GM08714 (cell line): Measurements from ENCODE around the gene C20orf96.
"Not testable (repeated sequence)": the region's sequence is repeated elsewhere in the genome, so short reads cannot be mapped to it uniquely, and the experiment has no call there.

Experiments
- H3K4me3 ChIP-seq: fragments of 200-500 bp; sonication (Bioruptor generic); 2 replicates; pipeline ENCODE4 v1.5.1; 2014; ENCODE audit warnings: mild to moderate bottlenecking, low read length, inconsistent platforms
- ZNF274 ChIP-seq: IDR thresholded peaks from 2 replicates; pipeline ENCODE4 v1.6.1; 2012; ENCODE audit warnings: mild to moderate bottlenecking, low read depth, low read length

C20orf96 gene, protein sequence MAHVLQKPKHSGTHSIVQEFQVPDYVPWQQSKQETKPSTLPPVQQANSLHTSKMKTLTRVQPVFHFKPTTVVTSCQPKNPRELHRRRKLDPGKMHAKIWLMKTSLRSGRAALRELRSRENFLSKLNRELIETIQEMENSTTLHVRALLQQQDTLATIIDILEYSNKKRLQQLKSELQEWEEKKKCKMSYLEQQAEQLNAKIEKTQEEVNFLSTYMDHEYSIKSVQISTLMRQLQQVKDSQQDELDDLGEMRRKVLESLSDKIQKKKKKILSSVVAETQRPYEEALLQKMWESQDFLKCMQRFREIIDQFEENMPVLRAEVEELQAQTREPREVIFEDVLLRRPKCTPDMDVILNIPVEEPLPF

DNA sequence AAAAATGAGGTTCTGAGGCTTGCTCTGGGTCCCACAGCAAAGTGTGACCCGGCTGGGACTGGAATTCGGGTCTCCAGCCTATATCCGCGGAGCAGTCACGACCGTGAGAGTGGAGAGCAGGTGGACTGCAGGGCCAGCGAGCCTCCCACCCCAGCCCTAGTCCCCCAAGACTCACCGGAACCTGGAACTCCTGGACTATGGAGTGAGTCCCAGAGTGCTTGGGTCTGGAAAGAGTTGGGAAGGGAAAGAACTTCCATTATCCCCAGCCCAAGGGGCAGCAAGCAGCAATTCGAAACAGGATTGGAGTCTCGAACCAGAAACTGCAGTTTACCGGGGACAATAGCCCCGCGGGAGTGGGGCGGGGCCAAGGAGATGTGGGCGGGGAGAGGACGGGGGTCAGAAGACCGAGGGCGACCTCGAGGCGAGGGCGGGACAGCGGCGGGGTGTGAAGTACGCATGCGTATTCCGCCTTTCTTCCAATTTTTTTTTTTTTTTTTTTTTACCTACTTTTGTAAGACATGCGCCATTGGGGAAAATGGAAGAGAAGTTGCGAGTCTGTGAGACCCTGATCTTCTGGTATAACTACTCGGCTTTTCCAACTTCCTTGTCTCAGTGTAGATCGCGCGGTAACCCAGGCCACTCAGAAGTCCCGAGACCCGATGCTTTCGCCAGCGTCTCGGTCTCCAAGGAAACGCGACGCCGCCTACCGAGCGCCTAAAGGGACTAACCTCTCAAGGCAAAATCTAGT, at the start of gene C20orf96:
Gene C20orf96, minus strand, starts transcription at position 667 of the 748 bp plus-strand sequence. Its CDS starts 140 bp downstream, at position 527.
- H3K4me3 ChIP-seq: peak within 1 kb of the TSS; percentile 89
- TF ChIP-seq ZNF274: no peak

DNA sequence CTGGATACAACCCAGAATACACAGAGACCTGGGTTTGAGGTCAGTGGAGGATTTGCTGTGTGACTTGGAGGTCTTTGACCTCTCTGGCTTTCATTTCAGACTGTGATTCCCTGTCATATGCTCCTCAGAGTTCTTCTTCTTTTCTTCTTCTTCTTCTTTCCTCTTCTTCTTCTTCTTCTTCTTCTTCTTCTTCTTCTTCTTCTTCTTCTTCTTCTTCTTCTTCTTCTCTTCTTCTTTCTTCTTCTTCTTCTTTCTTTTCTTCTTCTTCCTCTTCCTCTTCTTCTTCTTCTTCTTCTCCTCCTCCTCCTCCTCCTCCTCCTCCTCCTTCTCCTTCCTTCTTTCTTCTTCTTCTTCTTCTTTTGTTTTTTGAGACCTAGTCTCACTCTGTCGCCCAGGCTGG, 45.5 kb upstream of the C20orf96 start:
- H3K4me3 ChIP-seq: not testable (repeated sequence)

DNA sequence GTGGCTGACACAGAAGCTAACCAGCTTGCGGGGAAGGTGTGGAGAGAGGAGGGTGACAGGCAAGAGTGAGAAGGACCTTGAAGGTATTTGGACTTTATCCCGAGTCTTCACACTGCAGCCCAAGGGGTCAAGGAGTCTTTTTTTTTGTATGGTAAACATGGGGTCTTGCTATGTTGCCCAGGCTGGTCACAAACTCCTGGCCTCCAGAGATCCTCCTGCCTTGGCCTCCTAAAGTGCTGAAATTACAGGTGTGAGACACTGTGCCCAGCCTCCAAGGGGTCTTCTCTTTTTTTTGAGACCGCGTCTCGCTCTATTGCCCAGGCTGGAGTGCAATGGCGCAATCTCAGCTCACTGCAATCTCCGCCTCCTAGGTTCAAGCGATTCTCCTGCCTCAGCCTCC, 44.0 kb upstream of the C20orf96 start:
- H3K4me3 ChIP-seq: no peak overlapping the region
- TF ChIP-seq ZNF274: no peak

DNA sequence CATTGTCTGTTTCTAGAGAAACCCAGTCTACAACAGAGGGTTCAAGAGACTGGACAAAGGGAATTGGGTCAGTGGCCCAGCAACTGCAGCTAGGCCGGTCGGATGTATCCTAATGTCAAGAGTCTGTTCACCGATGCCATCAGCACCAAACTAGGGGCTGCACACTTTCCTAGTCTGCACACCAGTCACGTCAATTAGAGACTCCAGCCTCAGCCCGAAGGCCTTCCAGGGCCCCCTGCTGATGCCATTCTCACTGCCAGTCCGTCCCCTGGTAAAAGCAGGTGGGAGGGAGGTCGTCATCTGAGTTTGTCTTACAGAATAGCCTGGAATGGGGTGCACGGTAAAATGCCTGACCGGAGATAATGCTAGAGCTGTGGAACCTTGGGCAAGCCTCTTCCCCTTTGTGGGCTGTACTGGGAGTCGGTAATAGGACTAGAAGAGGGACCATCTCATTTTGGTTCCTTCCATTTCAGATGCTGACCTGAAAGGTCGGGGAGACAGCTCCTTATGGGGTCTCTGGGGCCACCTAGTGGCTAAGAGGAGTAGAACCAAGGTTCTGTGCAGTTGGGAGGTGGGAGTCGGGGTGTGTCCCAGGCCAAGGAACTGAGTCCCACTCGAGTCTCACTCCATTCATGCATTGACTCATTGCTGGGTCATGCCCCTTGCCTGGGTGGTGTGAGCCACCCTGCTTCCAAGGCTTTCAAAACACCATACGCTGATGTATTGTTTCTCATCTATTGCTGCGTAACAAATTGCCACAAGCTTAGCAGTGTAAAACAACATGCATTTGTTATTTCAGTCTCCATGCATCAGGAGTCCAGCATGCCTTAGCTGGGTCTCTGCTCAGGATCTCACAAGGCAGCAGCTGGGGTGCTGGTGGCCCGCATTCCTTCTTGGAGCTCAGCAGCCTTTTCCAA, 39.9 kb upstream of the C20orf96 start:
- no peak overlapping the region for H3K4me3 ChIP-seq

DNA sequence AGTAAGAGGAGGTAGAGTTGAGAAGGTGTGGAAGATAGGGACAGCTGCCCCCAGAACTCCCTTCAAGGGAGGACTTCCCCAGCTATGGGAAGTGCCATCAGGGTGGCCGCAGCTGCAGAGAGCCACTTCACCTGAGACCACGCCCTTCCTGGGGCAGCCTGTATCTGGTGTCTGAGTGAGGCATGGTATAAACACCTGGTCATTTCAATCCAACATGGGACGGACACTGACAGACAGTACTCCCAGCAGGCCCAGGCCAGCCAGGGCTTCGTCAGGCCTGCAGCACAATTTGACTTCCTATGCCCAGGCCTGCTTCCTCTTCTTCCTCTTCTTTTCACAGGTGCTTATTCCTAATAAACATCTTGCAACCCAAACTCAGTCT, 39.3 kb upstream of the C20orf96 start:
- H3K4me3 ChIP-seq: no peak overlapping the region
- TF ChIP-seq ZNF274: no peak

More for the DNA sequence above, 39.9 kb upstream of the C20orf96 start:
- TF ChIP-seq ZNF274: no peak

DNA sequence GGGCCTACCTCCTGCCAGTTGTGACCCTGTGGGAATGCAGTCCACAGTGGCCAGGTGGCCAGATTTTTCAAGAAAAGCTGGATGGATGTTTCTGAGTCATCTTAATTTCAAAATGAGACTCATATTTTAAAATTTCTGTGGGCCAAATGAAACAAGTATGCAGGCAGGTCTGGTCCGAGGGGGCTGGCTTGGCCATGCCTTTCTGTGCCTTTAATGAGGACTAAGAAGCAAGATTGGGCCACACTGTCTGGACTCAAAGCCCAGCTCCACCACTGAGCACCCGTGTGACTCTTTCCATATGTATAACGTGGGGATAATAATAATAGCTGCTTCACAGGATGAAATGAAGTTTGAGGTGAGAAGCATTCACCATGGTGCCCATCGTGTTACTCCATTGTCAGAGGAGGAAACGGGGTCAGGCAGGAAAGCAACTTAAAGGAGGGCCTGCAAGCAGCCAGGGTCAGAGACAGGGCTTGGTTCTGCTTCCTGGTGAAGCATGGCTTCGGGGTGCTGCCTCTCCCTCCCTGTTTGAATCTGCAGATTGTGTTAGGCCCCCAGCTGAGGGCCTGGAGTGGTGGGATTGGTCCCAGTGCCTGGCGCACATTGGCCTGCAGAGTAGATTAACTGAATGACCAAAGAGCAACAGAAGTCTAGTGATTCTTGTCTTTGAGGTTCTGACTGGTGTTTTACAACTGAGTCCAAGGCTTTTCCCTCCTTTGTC, 38.6 kb upstream of the C20orf96 start:
- TF ChIP-seq ZNF274: no peak
- no peak overlapping the region for H3K4me3 ChIP-seq

DNA sequence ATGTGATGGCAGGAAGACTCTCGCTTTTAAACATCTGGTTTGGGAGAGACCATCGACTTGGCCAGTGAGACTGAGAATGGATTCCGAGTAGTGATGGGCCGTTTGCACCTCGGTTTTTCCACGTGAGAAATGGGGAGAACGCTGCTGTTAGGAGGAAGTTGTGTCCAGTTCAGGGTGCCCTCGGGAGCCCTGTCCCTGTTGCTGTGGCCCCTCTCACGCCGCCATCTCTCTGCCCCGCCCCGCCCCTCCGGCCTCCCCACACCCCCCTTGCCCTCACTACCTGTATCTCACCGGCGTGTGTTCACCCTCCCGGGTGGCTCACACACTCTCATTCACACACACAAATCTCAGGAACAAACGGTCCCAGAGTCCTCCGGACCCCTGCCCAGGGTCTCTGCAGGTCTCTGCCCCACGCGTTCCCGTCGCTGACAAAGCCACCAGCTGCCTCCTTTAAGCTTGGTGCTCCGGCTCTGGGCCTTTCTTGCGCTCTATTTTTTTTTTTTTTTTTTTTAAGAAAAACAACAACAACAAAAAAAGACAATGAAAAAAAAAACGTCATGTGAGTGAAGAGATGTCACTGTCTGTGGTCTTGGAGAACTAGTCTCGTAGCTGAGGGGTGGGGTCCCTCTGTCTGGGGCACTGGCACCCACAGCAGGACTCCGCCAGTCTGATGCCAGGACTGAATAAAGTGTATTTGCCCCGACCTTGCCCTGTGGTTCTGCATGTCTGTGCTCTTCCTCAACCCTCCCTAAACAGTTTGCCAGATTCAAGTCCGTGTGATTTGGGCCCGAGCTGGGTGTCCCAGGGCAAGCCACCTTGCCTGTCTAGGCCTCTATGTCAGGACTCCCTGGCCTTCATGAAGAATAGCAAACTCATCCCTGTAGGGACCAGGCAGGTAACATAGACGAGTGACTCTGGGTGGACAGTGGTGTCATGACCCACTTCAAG, 37.8 kb upstream of the C20orf96 start:
- no peak for TF ChIP-seq ZNF274
- peak overlapping the region; percentile 46; the same call in 1 of the 2 replicates for H3K4me3 ChIP-seq

DNA sequence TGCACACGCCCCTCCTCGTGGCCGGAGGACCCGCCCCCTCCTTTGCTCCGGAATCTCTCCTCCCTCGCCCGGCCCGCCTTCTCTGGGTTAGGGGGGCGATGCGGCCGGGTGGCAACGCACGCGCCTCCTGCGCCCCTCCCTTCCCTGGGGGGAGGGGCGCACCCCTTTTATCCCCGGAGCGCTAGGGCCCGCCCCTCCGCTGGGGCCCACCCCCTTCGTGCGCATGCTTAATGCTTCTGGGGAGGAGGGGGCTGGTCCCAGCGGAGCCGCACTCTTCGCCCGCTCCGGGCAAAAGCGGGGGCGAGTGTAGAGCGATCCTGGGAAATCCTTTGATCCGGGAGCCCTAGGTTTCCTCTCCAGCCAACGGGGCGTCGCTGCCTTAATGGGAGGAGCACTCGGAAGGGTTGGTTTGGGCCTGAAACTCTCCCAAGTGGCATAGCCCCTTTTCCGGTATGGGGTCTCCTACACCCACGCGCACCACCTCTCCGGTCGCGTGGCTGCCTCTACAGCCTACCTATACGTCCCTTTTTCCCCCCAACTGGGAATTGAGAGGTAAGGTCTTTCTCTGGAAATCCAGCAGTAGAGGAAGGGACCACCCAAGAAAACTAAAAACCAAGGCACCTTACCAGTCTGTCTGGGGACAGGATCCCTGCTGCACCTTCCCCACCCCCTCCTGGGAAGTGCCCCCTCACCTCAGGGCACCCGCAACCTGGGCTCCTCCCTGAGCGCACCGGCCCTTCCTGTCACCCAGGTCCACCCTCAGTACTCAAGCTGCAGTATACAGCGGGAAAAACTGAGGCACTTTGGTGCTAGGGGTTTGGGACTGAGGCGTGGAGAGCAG, 36.9 kb upstream of the C20orf96 start:
- peak overlapping the region; percentile 46 for H3K4me3 ChIP-seq
- no peak for TF ChIP-seq ZNF274

DNA sequence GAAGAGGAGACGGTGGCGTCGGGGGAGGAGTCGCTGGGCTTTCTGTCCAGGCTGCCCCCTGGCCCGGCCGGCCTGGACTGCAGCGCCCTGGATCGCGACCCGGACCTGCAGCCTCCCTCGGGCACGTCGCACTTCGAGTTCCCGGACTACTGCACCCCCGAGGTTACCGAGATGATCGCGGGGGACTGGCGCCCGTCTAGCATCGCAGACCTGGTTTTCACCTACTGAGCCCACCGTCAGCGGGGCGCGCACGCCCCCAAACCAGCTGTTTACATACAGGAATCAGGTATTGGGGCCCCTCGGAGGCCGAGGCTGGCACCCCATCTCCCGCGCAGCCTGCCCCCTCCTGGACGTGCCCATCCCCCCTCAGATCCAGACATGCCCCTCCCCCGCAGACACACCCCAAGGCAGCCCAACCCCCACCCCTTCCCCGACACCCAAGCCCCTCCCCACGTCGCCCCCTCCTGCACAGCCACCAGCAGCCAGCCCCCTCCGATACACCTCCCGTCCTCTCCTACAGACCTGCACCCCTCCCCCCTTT, 36.2 kb upstream of the C20orf96 start:
- TF ChIP-seq ZNF274: no peak

DNA sequence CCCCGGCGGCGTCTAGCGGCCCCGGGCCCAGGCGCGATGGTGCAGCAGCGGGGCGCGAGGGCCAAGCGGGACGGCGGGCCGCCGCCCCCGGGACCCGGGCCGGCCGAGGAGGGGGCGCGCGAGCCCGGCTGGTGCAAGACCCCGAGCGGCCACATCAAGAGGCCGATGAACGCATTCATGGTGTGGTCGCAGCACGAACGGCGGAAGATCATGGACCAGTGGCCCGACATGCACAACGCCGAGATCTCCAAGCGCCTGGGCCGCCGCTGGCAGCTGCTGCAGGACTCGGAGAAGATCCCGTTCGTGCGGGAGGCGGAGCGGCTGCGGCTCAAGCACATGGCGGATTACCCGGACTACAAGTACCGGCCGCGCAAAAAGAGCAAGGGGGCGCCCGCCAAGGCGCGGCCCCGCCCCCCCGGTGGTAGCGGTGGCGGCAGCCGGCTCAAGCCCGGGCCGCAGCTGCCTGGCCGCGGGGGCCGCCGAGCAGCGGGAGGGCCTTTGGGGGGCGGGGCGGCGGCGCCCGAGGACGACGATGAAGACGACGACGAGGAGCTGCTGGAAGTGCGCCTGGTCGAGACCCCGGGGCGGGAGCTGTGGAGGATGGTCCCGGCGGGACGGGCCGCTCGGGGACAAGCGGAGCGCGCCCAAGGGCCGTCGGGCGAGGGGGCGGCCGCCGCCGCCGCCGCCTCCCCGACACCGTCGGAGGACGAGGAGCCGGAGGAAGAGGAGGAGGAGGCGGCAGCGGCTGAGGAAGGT, 35.5 kb upstream of the C20orf96 start:
- no peak for TF ChIP-seq ZNF274
- H3K4me3 ChIP-seq: peak overlapping the region; percentile 86; the same call in 1 of the 2 replicates

More for the DNA sequence above, 36.2 kb upstream of the C20orf96 start:
- H3K4me3 ChIP-seq: peak overlapping the region; percentile 86
